Activated CD4-positive, alpha-beta T cell treated with anti-CD3 and anti-CD28 coated beads, Interleukin-2, amount 50 U/mL, for 1 hour (primary cell): ENCODE measurements around the gene RRP9.

Experiments
- DNase-seq: peaks from one replicate; pipeline ENCODE4 v3.0.0-alpha.2; 2020

Gene RRP9

DNA sequence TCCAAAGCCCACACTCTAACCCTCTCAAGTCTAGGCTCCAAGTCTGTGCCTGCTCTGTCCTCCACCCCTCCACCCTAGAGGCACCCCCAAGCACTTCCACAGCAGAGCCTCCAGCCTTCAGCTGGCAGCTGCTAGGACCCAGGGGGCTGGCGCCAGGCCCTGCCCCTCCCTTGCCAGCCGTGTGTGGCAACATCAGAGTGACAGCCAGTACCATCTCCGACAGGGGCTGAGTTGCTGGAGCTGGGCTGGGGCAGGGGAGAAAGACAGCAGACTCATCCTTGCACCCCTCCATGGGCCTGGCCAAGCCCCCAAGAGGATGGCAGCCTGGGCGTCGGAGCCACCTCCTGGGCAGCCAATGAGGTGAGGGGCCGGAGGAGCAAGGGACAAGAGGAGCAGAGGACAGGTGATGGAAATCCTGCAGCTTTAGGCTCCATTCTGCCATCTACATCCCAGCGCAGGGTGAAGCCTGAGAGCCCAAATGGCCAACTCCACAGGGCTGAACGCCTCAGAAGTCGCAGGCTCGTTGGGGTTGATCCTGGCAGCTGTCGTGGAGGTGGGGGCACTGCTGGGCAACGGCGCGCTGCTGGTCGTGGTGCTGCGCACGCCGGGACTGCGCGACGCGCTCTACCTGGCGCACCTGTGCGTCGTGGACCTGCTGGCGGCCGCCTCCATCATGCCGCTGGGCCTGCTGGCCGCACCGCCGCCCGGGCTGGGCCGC, 13.6 kb upstream of the RRP9 start, which contains the start of gene GPR62:
Gene GPR62, plus strand, starts transcription at position 207 of the 718 bp plus-strand sequence. Its CDS starts 272 bp downstream, at position 479.
- DNase-seq, result no peak

DNA sequence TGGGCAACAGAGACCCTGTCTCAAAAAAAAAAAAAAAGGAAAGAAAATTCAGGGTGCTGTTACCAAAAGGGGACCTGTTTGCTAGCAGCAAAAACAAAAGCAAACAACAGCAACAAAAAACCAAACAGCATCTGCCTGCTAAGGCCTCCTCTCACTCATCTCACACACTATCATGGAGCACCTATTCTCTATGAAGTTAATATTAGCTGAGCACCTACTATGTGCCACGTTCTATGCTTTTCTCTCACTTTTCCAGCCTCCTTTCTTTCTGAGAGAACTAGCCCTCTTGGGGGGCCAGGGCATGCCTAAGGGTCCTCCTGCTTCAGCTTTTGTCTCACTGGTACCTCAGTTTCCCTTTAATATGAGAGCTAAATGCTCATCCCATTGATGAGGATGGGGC, 13.0 kb upstream of the RRP9 start:
- DNase-seq, result no peak

DNA sequence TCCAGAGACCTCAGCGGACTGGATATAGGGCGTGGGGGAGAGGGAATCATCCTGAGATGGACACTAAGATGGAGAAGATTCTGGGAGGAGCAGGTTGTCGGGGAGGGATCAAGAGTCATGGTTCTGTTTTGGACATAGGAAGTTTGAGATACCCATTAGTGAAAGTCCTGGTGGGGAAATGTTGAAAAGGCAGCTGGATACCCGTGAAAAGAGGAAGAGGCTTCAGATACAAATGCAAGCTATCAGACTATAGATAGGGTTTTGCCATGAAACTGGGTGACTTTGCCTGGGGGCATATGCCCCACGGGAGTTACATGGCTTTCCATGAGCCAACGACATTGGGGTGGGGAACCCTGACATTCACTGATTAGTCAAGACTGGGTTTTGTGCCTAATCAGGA, 12.4 kb upstream of the RRP9 start:
- no peak for DNase-seq

DNA sequence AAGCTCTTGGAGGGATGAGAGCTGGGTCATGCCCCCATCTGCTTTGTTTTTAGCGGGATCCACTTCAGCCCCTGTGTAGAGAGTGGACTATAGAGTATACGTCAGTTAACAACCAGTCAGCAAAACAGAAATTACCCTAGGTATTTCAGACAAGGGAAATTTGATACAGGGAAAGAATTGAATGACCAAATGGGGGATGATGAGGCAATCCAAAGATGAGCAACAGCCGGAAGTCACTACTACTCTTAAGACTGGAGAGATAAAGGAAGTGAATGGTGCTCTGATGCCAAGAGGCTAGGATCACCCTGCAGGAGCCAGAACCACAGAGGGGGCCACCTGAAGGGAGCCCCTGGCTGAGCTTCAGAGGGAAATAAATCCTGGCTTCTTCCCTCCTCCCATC, 11.7 kb upstream of the RRP9 start:
- DNase-seq, result no peak

DNA sequence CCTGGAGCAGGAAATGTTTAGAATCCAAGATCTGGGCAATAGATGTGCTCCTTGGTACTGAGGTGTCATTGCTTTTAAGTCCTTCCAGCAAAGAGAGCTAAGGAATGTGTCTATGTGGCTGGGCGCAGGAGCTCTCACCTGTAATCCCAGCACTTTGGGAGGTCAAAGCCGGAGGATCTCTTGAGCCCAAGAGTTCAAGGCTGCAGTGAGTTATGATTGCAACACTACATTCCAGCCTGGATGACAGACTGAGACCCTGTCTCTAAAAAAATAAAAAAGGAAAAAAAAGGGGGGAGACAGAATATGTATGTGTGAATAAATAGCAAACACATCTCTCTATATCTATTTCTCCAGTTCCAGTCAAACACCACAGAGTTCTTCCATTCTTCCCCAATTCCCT, 9.2 kb upstream of the RRP9 start:
- no peak for DNase-seq

DNA sequence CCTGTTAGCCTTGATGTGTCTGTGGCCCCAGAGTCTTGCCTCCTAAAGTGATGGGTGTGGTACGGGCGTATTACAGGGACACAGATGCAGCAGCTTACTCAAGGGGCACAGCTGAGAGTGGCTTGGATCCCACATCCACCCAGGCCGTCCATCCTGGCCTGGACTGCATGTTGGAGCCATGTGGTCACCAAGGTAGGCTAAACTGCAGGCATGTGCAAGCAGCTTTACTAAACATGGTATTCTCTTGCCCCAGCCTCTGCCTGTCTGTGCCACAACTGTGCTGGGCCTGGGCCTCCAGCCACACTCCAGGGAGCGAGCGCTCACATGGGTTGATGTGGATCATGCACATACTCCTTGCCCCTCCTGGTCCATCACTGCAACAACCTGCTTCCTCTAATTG, 7.4 kb upstream of the RRP9 start:
- no peak for DNase-seq

DNA sequence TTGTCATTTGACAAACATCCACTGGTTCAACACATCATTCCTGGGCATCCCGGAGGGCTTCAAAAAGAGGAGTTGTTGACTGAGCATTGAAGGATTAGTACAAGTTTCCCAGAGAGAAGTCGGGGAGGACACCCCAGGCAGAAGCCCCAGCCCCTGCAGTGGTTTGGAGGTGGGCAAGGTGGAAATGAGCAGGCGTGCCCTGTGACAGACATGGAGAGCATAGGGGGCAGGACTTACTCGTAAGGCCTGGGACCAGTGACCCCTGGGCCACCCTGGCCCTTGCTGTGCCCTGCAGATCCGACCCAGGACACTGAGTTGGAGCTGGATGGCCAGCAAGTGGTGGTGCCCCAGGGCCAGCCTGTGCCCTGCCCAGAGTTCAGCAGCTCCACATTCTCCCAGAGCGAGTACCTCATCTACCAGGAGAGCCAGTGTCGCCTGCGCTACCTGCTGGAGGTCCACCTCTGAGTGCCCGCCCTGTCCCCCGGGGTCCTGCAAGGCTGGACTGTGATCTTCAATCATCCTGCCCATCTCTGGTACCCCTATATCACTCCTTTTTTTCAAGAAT, 6.4 kb upstream of the RRP9 start:
- DNase-seq, result no peak

DNA sequence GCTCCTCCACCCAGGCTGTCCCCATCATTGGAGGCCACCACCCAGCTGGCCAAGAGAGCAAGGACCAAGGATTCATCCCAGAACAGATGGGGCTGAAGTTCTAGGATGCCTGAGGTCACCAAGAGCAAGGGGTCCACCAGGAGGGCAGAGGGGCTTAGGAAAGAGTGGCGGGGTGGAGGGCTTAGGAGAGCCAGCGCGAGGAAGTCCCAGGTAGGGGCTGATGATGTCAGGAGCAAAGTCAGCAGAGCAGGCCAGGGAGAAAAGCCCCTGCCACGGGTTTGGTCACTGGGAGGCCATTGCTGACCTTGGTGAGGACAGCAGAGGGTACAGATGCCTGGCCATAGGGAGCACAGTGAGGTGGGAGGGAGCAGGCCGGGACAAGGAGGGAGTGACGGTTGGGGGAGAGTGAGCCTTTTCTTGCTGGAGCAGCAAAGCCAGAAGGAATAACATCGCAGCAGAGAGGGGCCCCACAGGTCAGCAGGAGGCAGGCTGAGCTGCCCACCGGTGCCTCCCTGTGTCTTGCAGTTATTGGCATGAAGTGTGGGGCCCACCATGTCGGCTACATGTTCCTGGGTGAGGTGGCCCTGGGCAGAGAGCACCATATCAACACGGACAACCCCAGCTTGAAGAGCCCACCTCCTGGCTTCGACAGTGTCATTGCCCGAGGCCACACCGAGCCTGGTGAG, 5.7 kb upstream of the RRP9 start:
- DNase-seq, result no peak

DNA sequence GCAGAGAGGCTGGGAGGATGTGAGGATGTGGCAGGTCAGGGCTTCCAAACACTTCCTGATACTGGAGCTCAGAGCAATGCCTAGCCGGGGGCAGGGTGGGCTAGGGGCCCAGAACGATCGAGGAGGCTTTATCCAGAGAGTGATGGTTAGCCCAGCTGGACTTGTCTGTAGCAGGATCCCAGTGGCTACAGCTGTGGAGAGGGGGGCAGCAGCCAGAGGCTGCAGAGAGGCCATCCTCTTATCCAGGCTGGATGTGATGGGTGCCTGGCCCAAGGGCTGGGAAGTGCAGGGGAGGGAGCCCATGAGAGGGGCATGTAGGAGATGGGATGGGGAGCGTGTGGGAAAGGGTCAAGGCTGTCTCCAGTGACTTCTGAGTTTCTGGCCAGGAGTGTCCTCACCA, 5.1 kb upstream of the RRP9 start:
- no peak for DNase-seq

DNA sequence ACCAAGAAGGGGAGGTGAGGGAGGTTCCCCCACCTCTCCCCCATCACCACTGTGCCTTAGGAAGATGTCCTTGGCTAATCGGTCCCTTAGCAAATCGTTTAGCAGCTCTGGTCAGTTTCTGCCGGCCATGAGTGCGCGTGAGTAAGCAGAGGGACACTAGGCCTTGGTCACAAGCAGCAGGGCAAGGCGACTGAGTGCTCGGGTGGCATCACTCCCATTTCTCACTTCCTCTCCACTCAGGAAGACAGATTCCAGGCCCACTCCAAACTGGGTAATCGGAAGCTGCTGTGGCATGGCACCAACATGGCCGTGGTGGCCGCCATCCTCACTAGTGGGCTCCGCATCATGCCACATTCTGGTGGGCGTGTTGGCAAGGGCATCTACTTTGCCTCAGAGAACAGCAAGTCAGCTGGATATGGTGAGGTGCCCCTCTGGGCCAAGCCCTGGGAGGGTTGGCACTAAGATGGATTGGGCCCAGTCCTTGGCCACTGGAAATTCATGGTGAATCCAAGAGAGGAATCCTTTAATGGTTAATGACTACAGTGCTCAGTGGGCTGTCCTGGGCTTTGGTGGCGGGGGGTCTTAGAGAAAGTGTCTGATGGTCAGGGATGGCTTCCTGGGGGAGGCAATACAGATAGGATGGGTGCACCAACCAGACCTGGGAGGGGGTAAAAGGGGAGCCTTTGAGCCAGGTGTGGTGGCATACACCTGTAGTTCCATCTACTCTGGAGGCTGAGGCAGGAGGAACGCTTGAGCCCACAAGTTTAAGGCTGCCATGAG, 4.4 kb upstream of the RRP9 start:
- DNase-seq, result no peak

DNA sequence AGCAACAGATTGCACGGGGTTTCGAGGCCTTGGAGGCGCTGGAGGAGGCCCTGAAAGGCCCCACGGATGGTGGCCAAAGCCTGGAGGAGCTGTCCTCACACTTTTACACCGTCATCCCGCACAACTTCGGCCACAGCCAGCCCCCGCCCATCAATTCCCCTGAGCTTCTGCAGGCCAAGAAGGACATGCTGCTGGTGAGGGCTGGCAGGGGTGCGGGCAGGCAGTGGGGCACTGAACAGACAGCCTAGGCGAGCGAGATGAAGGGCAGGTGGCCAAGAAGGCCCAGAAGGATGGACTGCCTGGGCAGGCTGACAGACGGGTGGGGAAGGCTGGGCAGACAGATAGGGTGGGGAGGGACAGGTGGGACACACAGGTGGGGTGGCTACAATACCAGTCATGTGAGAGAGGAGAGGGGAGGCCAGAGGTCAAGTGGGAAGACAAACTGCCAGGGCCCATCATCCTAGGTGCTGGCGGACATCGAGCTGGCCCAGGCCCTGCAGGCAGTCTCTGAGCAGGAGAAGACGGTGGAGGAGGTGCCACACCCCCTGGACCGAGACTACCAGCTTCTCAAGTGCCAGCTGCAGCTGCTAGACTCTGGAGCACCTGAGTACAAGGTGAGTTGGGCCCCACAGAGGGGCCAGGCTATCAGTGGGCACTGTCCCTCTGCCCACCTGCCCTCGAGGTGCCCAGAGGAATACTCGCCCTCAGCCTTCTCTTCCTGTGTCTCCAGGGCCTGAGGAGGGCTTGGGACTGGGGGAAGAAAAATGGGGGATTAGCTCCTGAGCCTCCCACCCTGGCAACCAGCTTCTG, 3.5 kb upstream of the RRP9 start:
- DNase-seq, result no peak

DNA sequence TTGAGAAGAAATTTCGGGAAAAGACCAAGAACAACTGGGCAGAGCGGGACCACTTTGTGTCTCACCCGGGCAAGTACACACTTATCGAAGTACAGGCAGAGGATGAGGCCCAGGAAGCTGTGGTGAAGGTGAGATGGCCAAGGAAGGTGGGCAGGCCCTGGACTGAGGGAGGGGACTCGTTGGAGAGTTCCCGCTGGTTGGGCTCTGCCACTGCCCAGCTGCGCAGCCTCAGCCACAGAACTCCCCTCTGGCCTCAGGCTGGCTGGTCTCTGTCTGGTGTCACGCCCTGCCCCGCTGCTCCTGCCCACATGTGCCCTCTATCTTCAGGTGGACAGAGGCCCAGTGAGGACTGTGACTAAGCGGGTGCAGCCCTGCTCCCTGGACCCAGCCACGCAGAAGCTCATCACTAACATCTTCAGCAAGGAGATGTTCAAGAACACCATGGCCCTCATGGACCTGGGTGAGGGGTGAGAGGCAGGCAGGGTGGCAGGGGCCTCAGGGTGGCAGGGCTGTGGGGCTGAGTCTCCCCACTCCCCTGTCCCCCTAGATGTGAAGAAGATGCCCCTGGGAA, 2.8 kb upstream of the RRP9 start:
- DNase-seq, result no peak

DNA sequence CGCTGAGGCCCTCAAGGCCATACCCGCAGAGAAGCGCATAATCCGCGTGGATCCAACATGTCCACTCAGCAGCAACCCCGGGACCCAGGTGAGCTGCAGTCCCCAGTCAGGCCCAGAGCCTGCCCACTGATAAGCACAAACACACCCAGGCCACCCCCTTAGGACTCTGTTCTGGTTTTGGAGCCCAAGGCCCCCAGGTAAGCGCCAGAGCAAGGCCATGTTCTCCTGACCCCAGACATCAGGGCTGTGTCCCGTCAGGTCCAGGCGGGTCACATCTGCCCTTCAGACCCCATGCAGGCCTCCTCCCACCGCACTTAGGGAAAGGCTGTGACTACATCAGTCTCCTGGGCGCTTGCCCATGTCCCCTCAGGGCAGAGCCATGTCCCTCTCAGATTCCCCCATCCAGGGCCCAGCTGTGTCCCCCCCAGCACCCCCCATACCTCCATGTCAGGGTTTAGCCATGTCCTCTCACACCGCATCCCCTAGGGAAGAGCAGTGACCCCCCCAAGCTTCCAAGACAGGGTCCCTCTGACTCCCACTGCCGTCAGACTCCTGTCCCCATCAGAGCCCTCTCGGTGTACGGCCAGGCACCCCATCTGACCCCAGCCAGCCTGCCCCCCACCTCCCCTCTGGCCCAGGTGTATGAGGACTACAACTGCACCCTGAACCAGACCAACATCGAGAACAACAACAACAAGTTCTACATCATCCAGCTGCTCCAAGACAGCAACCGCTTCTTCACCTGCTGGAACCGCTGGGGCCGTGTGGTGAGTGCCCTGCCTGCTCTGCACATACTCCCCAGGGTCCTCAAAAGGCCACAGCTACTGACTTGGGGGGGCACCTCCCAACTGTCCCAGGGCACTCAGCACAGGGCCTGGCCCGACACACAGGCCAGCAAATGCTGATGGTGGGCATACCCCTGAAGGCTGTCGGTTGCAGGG, 2.0 kb upstream of the RRP9 start:
- no peak for DNase-seq

DNA sequence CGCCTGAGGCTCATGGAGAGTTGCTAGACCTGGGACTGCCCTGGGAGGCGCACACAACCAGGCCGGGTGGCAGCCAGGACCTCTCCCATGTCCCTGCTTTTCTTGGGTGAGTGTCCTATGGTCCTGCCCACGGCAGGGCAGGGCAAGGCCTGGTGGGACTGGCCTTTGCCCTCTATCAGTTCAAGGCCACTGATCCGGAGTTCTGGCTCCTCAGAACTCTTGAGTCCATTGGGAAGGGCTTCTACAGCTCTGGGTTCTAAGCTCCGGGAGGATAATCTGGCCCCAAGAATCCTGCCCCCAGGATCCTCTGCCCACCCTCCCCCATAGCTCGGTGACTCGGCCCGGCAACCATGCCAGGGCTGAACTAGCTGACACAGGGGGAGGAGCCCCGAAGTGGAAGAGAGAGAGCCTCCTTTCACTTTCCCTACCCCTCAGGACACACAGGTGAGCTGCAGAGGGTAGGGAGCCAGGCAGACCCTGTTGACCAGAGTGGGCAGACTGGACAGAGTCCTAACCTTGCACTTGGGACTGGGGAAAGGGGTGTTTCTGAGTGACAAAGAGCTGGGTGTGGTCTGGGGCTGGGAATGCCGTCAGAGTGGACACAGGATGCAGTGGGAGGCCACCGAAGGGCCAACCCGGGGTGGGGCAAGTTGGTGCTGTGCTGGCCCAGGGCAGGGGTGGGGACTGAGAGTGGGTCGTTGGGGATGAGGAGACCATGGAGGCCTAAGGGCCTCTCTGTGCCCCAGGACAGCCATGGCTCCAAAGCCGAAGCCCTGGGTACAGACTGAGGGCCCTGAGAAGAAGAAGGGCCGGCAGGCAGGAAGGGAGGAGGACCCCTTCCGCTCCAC, 1.1 kb upstream of the RRP9 start:
- peak; percentile 42 for DNase-seq

DNA sequence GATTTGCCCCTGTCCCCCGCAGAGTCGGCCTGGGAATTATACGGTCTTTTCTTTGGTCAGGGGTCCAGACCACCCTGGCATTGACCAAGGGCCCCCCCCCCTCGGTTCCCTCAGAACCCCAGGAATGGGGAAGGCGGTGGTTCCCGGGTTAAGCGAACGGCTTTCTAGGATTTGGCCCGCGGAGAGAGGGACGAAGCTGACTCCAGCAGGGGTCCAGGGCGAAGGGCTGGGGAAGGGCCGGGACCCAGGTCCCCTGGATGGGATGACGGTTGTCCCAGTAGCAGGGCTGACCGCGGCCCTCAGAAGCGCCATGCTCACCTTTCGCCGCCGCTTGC, 274 bp downstream of the RRP9 start:
- DNase-seq, result no peak

DNA sequence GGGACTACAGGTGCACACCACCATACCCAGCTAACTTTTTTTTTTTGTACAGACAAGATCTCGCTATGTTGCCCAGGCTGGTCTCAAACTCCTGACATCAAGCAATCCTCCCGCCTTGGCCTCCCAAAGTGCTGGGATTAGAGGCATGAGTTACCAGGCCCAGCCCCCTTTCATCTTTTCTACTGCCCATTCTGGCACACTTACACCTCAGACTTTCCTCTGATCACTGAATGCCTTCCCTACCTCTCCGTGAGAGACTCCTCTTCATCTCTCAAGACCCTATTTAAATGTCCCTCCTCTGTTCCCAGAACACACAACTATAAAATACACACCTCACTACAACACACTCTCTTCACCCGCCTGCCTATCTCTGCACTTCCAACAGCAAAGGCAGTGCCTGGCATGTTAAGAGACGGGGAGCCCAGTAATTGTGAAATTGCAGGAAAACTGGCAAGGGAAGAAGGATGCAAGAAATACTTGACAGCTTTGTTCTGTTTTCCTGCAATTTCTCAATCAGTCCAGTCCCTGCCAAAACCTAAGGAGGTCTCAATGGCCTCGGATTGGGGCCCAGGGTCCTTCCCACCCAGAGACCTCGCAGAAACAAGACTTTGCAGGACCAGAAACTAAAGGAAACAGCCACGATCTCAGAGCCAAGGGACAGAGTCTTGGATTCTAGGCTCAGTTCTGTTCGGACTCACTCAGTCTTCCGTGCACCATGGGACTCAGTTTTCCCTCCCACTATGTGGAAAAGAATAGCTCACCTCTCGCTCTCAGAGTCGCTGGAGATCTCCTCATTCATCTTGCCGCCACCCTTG, 849 bp downstream of the RRP9 start:
- no peak for DNase-seq

DNA sequence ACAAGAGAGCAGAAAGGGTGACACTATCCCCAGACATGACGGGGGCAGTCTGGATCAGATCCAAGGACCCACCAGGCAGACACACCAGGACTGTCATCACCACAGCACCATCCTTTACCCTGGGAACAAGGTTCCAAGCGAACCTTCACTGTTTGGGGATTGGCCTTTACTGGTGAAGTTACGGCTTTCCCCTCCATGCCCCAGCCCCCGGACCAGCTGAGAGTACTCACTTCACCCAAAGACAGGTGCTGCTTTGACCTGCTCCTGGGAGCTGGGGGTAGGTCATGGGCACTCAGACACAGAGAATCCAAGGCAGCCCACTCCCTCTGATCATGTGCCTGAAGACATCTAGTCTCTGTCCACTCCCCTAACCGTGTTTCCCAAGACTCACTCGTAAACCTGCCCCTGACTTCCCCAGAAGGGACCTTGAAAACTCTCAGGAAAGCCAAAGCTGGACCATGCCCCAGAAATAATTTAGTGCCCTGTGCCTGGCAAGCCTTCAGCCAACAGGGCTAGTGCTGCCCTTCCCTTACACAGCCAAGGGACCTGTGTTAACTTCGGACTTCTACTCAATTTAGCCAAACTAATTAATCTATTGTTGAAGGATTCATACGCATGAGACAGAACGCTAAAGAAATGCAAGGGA, 2.8 kb downstream of the RRP9 start:
- no peak for DNase-seq

DNA sequence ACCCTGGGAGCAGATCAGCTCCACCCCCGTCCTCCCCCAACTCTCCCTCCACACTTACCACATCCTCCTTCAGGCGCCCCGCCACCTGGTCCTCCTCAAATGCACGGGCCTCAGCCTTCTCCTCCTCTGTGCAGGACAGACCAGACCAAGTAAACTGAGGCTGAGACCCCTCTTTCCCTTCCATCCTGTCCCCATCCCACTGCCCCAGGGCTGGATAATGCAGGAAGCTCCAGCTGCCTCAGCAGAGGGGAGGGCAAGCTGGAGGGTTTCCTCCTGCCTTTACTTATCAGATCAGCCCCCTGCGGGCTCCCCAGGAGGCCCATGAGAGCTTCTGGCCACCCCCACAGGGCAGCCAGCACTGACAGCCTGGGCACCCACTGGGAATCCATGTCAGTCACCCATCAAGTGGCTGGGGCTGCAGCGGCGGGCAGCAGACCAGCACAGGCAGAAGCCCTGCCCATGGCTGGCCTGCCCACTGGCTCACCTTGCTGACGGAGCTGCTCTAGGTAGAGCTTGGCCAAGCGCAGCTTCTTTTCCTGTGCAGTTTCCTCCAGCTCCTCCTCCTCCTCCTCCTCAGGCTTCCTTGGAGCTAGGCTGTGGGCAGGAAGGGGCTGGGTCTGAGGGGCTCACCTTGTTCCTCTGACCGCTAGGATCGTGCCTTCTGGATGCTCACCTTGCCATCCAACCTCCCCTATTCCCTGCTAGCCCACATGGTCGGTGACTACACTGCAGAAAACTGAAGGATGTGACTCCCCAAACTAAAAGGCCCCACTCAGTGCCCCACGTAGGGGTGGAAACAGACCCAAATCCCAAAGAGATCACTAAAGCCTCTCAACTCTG, 3.9 kb downstream of the RRP9 start:
- no peak for DNase-seq
